H1 (cell line): Measurements from ENCODE around the gene WDR45B.

Experiments
- CTCF ChIP-seq, 3 experiments: IDR thresholded peaks; 1 replicate in 2 of 3; 2 replicates in 1 of 3; pipeline versions ENCODE4 v1.5.1 to v1.6.1; 2011; ENCODE audit warnings: low read length in 3 of 3, mild to moderate bottlenecking in 3 of 3, inconsistent platforms in 2 of 3, low read depth in 1 of 3, moderate library complexity in 1 of 3; ENCODE audit not compliant: insufficient read depth in 1 of 3; ENCODE audit errors: control extremely low read depth in 1 of 3
- EP300 ChIP-seq, 2 experiments: IDR thresholded peaks; 1 replicate in 1 of 2; 2 replicates in 1 of 2; pipeline ENCODE4 v1.6.1; 2011 to 2012; ENCODE audit warnings: low read depth in 2 of 2, low read length in 2 of 2, mild to moderate bottlenecking in 2 of 2, borderline replicate concordance in 1 of 2, inconsistent platforms in 1 of 2, moderate library complexity in 1 of 2
- KDM1A ChIP-seq: fragments of 200-600, 300-600 bp; sonication (generic); IDR thresholded peaks from 2 replicates; pipeline ENCODE4 v1.7.1; 2016; ENCODE audit warnings: mild to moderate bottlenecking, low read length, borderline replicate concordance
- POLR2AphosphoS5 ChIP-seq: IDR thresholded peaks from 2 replicates; pipeline ENCODE4 v1.6.1; 2011; ENCODE audit warnings: low read depth, low read length
- POU5F1 ChIP-seq: IDR thresholded peaks from 2 replicates; pipeline ENCODE4 v1.6.1; 2011; ENCODE audit warnings: low read depth, mild to moderate bottlenecking, low read length, moderate library complexity
- YY1 ChIP-seq: IDR thresholded peaks from 2 replicates; pipeline ENCODE4 v1.6.1; 2011; ENCODE audit warnings: low read depth, mild to moderate bottlenecking, low read length

- TF ChIP-seq EP300 (IDR thresholded peaks at IDR 0.05; ENCODE audit: borderline replicate concordance in 1 of 2, low read depth in 2 of 2, low read length in 2 of 2) (no peak), KDM1A (no peak), CTCF (IDR thresholded peaks at IDR 0.05; ENCODE audit: control extremely low read depth in 1 of 3, insufficient read depth in 1 of 3, low read depth in 1 of 3, low read length in 3 of 3) (no peak), POLR2AphosphoS5 (no peak), POU5F1 (no peak), YY1 (no peak)
Observed at GRCh38 chr17:82569621-82570020, 78.6 kb downstream of the WDR45B start.
